HL-60 (cell line): ENCODE measurements around the gene AMZ1.

Experiments
- DNase-seq, 2 experiments: peaks; one replicate each; pipeline ENCODE4 v3.0.0-alpha.2; 2010 to 2020; ENCODE audit warnings: low read depth in 1 of 2, low spot score in 1 of 2
- H3K27ac ChIP-seq: fragments of 250-450 bp; sonication (Bioruptor Pico); replicated peaks from 2 replicates; pipeline ENCODE4 v1.5.1; 2020; ENCODE audit warnings: mild to moderate bottlenecking, moderate library complexity
- H3K27me3 ChIP-seq: fragments of 250-450 bp; sonication (Bioruptor Pico); 2 replicates; pipeline ENCODE4 v1.5.1; 2021; ENCODE audit warnings: mild to moderate bottlenecking, moderate library complexity; ENCODE audit not compliant: insufficient read depth, poor library complexity, severe bottlenecking
- H3K4me3 ChIP-seq: replicated peaks from 2 replicates; pipeline ENCODE4 v1.5.1; 2011; ENCODE audit warnings: mild to moderate bottlenecking, control low read depth, low read length; ENCODE audit not compliant: insufficient read depth
- CTCF ChIP-seq: IDR thresholded peaks from one replicate; pipeline ENCODE4 v1.5.1; 2011; ENCODE audit warnings: low read length, control low read depth, inconsistent platforms; ENCODE audit not compliant: insufficient read depth
- GABPA ChIP-seq: IDR thresholded peaks from 2 replicates; pipeline ENCODE4 v1.6.1; 2012; ENCODE audit warnings: low read depth
- POLR2AphosphoS5 ChIP-seq: IDR thresholded peaks from 2 replicates; pipeline ENCODE4 v1.6.1; 2012; ENCODE audit warnings: low read depth
- SPI1 ChIP-seq: IDR thresholded peaks from 2 replicates; pipeline ENCODE4 v1.6.1; 2012; ENCODE audit warnings: low read depth, mild to moderate bottlenecking, borderline replicate concordance
- TF ChIP-seq, protein P1 (sequence below): IDR thresholded peaks from 2 replicates; pipeline ENCODE4 v1.6.1; 2012; ENCODE audit warnings: low read depth; ENCODE audit not compliant: insufficient replicate concordance

Gene AMZ1

GRCh38 chr7:2660359-2661095, 27.5 kb upstream of the AMZ1 start:
- Histone ChIP-seq H3K27me3 (no peaks in the 10 kb centered on the region), H3K4me3 (no peak overlapping the region), H3K27ac (no peak overlapping the region)
- no peak for TF ChIP-seq SPI1
- no peak for TF ChIP-seq GABPA
- TF ChIP-seq, protein P1, sequence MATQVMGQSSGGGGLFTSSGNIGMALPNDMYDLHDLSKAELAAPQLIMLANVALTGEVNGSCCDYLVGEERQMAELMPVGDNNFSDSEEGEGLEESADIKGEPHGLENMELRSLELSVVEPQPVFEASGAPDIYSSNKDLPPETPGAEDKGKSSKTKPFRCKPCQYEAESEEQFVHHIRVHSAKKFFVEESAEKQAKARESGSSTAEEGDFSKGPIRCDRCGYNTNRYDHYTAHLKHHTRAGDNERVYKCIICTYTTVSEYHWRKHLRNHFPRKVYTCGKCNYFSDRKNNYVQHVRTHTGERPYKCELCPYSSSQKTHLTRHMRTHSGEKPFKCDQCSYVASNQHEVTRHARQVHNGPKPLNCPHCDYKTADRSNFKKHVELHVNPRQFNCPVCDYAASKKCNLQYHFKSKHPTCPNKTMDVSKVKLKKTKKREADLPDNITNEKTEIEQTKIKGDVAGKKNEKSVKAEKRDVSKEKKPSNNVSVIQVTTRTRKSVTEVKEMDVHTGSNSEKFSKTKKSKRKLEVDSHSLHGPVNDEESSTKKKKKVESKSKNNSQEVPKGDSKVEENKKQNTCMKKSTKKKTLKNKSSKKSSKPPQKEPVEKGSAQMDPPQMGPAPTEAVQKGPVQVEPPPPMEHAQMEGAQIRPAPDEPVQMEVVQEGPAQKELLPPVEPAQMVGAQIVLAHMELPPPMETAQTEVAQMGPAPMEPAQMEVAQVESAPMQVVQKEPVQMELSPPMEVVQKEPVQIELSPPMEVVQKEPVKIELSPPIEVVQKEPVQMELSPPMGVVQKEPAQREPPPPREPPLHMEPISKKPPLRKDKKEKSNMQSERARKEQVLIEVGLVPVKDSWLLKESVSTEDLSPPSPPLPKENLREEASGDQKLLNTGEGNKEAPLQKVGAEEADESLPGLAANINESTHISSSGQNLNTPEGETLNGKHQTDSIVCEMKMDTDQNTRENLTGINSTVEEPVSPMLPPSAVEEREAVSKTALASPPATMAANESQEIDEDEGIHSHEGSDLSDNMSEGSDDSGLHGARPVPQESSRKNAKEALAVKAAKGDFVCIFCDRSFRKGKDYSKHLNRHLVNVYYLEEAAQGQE: no peak
- DNase-seq: no peak

DNA sequence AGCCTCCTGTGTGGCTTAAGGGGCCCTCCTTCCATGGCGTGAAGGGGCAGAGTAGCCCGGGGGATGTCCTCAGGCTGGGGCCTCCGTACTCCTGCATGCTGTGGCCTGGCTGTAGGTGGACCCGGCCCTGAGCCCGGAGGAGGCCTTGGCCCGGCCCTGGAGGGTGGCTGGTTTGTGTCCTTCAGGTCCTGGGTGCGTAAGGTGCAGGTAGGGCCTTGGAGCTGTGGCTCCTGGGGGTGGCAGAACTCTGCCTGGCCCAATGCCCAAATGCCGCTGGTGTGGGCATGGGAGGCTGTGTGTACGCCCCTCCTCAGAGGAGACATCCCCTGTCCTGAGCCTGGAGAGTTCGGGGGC, 26.9 kb upstream of the AMZ1 start:
- H3K4me3 ChIP-seq: no peak overlapping the region
- DNase-seq: no peak
- TF ChIP-seq CTCF: no peak
- H3K27ac ChIP-seq: no peak overlapping the region
- no peaks in the 10 kb centered on the region for H3K27me3 ChIP-seq

GRCh38 chr7:2661602-2662272, 26.3 kb upstream of the AMZ1 start:
- H3K4me3 ChIP-seq: no peak overlapping the region
- TF ChIP-seq POLR2AphosphoS5: no peak
- TF ChIP-seq SPI1: no peak
- no peak for TF ChIP-seq CTCF
- no peak for TF ChIP-seq GABPA
- TF ChIP-seq, protein P1: no peak
- no peak overlapping the region for H3K27ac ChIP-seq
- H3K27me3 ChIP-seq: no peaks in the 10 kb centered on the region
- DNase-seq: no peak

DNA sequence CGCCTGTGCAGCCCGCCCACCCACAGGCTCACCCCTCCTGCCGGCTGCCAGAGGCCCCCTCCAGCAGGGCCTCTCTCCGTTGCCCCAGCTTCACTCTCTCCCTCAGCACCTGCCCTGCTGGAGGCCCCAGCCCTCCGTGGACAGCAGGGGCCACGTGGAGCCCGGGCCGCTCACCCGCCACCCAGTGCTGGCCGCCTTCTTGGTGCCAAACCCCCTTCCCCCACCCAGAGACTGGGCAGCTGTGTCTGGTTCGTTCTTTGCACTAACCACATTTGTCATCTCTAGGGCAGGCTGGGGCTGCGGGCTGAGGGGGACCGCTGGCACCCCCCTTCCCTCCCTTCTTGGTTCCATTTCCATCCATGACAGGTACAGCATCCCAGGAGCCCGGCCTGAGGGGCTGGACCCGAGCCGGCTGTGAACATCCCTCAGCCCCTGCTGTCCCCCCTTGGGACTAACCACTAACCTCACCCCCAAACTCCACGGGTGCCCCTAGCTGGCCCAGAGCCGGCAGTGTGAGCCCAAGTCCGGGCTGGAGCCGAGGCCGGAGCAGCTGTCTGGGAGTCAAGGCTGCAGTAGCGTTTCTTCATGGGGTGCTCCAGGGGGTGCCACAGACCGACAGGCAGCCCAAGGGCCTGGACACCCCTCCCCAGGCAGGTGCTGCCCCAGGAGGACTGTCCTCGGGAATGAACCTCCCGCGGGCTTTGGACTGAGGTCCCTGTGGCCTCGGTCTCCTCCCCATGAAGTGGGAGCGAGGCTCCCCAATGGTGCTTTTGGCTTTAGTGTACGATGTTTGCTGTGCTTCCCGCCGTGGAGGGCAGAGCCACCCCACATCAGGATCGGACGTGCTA, 25.5 kb upstream of the AMZ1 start:
- no peak for DNase-seq
- no peak overlapping the region for H3K4me3 ChIP-seq
- H3K27me3 ChIP-seq: no peaks in the 10 kb centered on the region
- H3K27ac ChIP-seq: peak overlapping the region; percentile 31
- TF ChIP-seq, protein P1: no peak
- TF ChIP-seq CTCF: no peak
- no peak for TF ChIP-seq POLR2AphosphoS5
- TF ChIP-seq SPI1: no peak
- no peak for TF ChIP-seq GABPA
